ENCODE results near the gene OPTN. TPM values are rescaled to one million over a fixed set of nuclear protein-coding genes. Genes with fewer than 3 reads are reported as not detected.
A peak's percentile ranks its signal among the peaks of the same experiment; 100 is the strongest.

Gene OPTN
- total and polyA plus RNA-seq, 8 donors, result 13.9 to 47.9 (median 24.4) TPM

- ATAC-seq, result no peak
- intact Hi-C loops (cut with DNase I), result no loop called here
- Histone ChIP-seq H3K27me3 (no peaks in the 10 kb centered on the region), H3K36me3 (no peaks in the 10 kb centered on the region), H3K27ac (no peak overlapping the region), H3K4me3 (no peak overlapping the region), H3K4me1 (no peaks in the 10 kb centered on the region), H3K9me3 (no peaks in the 10 kb centered on the region)
- no peak for DNase-seq
- 70 to 83% methylated on average over 1 of the region's 1 CpG for WGBS, 2 donors
- TF ChIP-seq CTCF (IDR thresholded peaks at IDR 0.05), result no peak
- FAIRE-seq, result no peak
Observed at GRCh38 chr10:13182424-13182823, 82.5 kb downstream of the OPTN start.

- intact Hi-C loops (cut with DNase I), result no loop called here
- no peak overlapping the region for H3K27ac ChIP-seq
- FAIRE-seq, result no peak
- WGBS, 2 donors, result 77 to 78% methylated on average over 5 of the region's 5 CpGs
- no peaks in the 10 kb centered on the region for H3K36me3 ChIP-seq
- no peak overlapping the region for H3K4me3 ChIP-seq
- TF ChIP-seq CTCF (IDR thresholded peaks at IDR 0.05), result no peak
- no peak for ATAC-seq
- H3K4me1 ChIP-seq, result no peaks in the 10 kb centered on the region
- no peaks in the 10 kb centered on the region for H3K9me3 ChIP-seq
- H3K27me3 ChIP-seq, result no peaks in the 10 kb centered on the region
- no peak for DNase-seq
Observed at GRCh38 chr10:13183625-13184024, 83.7 kb downstream of the OPTN start.

GRCh38 chr10:13184276-13184675 is 84.3 kb downstream of the OPTN start:
- TF ChIP-seq CTCF (IDR thresholded peaks at IDR 0.05), result no peak
- no peaks in the 10 kb centered on the region for H3K4me1 ChIP-seq
- no peaks in the 10 kb centered on the region for H3K9me3 ChIP-seq
- no peak overlapping the region for H3K4me3 ChIP-seq
- WGBS, 2 donors, result 93 to 94% methylated on average over 2 of the region's 2 CpGs
- H3K27ac ChIP-seq, result no peak overlapping the region
- intact Hi-C loops (cut with DNase I), result no loop called here
- H3K36me3 ChIP-seq, result no peaks in the 10 kb centered on the region
- DNase-seq (no peak), FAIRE-seq (no peak), ATAC-seq (no peak)
- H3K27me3 ChIP-seq, result no peaks in the 10 kb centered on the region

- H3K4me3 ChIP-seq, result no peak overlapping the region
- ATAC-seq, result peak; percentile 35 to 82 (median 72)
- WGBS, 2 donors, result 65 to 72% methylated on average over 5 of the region's 5 CpGs
- H3K9me3 ChIP-seq, result no peaks in the 10 kb centered on the region
- FAIRE-seq, result no peak
- no peaks in the 10 kb centered on the region for H3K4me1 ChIP-seq
- DNase-seq, result peak in 3 of 6 donors; percentile 11 to 33 (median 22)
- TF ChIP-seq CTCF (IDR thresholded peaks at IDR 0.05), result no peak
- no peaks in the 10 kb centered on the region for H3K36me3 ChIP-seq
- H3K27me3 ChIP-seq, result no peaks in the 10 kb centered on the region
- H3K27ac ChIP-seq, result no peak overlapping the region
- intact Hi-C loops (cut with DNase I), result loop anchor here in 1 of 3 donors (5.0 kb wide), 1 partner anchor 207 kb away; no protein-coding TSS in a partner anchor
Observed at GRCh38 chr10:13184730-13185514, 85.0 kb downstream of the OPTN start.

GRCh38 chr10:13187135-13187534 is 87.2 kb downstream of the OPTN start:
- no peak for TF ChIP-seq CTCF (IDR thresholded peaks at IDR 0.05)
- no peak for ATAC-seq
- no peaks in the 10 kb centered on the region for H3K27me3 ChIP-seq
- H3K4me1 ChIP-seq, result no peaks in the 10 kb centered on the region
- intact Hi-C loops (cut with DNase I), result loop anchor here in 1 of 3 donors (5.0 kb wide), 1 partner anchor 205 kb away; no protein-coding TSS in a partner anchor
- no peak for DNase-seq
- 94 to 96% methylated on average over 3 of the region's 3 CpGs for WGBS, 2 donors
- H3K27ac ChIP-seq, result no peak overlapping the region
- FAIRE-seq, result no peak
- H3K4me3 ChIP-seq, result no peak overlapping the region
- no peaks in the 10 kb centered on the region for H3K36me3 ChIP-seq
- no peaks in the 10 kb centered on the region for H3K9me3 ChIP-seq

All from pancreas (tissue), 10 donors.